Pancreas (tissue), 10 donors: ENCODE data around the gene SCTR. TPM values are rescaled to one million over a fixed set of nuclear protein-coding genes. Genes with fewer than 3 reads are reported as not detected.

Source experiments
- ATAC-seq, 4 donors: fragments of 200-7000 bp; cut with Tn5 transposase; one replicate each; pipeline versions ENCODE4 v1.8.0 to v1.9.1; 2020; ENCODE audit warnings: mild to moderate bottlenecking in 4 of 4, moderate library complexity in 4 of 4
- DNase-seq, 6 donors: peaks; one replicate each; pipeline ENCODE4 v3.0.0-alpha.2; 2020
- FAIRE-seq: peaks from 2 replicates; lab custom pipeline; 2012; peaks lifted over from hg19 to GRCh38; lab: Jason Lieb, UNC
- H3K27ac ChIP-seq, 4 donors: fragments of 200-600 bp; sonication (generic); 1 replicate in 3 of 4; 2 replicates in 1 of 4; pipeline versions ENCODE4 v1.5.0 to v1.8.0; 2020
- H3K27me3 ChIP-seq, 4 donors: fragments of 200-600 bp; one replicate each; pipeline ENCODE4 v1.8.0; 2021
- H3K36me3 ChIP-seq, 3 donors: fragments of 200-600 bp; sonication (generic) in 1 of 3; one replicate each; pipeline versions ENCODE4 v1.5.0 to v1.8.0; 2020 to 2021
- H3K4me1 ChIP-seq, 3 donors: fragments of 200-600 bp; one replicate each; pipeline ENCODE4 v1.8.0; 2021
- H3K4me3 ChIP-seq, 4 donors: fragments of 200-600 bp; sonication (generic) in 2 of 4; one replicate each; pipeline versions ENCODE4 v1.5.0 to v1.8.0; 2020 to 2021
- H3K9me3 ChIP-seq, 4 donors: fragments of 200-600 bp; one replicate each; pipeline ENCODE4 v1.8.0; 2021
- CTCF ChIP-seq, 4 donors: fragments of 200-600 bp; sonication (generic) in 3 of 4; IDR thresholded peaks; one replicate each; pipeline versions ENCODE4 v1.5.0 to v1.8.0; 2021; ENCODE audit warnings: antibody characterized with exemption in 4 of 4
- WGBS, 2 donors: extraction: QIAGEN DNeasy Blood & Tissue Kit; methylation state at CpG; one replicate each; pipeline ENCODE4 v1.1.7; 2013; 5-methylcytosine and 5-hydroxymethylcytosine counted together
- intact Hi-C, 3 donors: fragments of 100-400 bp; cut with DNase I; formaldehyde crosslinking; loops; one replicate each; pipeline versions ENCODE4 v1.11.1 to v1.14.2; 2022
- polyA plus RNA-seq, 2 donors: library from polyadenylated mRNA; stranded (reverse); fragments of 200-250 nt; gene quantifications; one replicate each; pipeline ENCODE4 v1.2.3, GENCODE V29; 2013
- total RNA-seq, 6 donors: library from RNA; stranded (reverse); fragmentation: NEBNext Ultra II Directional in 4 of 6; extraction: Animal tissue kit (Norgen Biotek cat#: 25700) in 4 of 6; gene quantifications; one replicate each; pipeline versions ENCODE4 v1.2.1 to v1.2.4, GENCODE V29; 2021 to 2023
- donor health status: healthy with polysubstance abuse.
- donor health status: DM: no; HTN: no; CAD: no; lungs with moderate emphysema.
- donor health status: DM: no; HTN: no; CAD: no.
- donor health status: control.
- donor health status: control.
- donor health status: Bipolar disorder and iron deficiency.
- donor health status: DM: yes; HTN: yes; CAD: no.
- donor health status: DM: no; HTN: no; CAD: no.
- donor health status: DM: no; HTN: no; CAD: no.
- donor health status: DM: yes; HTN: yes; CAD: no.

SCTR gene
- total and polyA plus RNA-seq, 8 donors: 31.9 to 1,263 (median 84.7) TPM

GRCh38 chr2:119482481-119483394 is 41.5 kb downstream of the SCTR start:
- ATAC-seq: no peak
- no peaks in the 10 kb centered on the region for H3K9me3 ChIP-seq
- H3K27ac ChIP-seq: peak overlapping the region; percentile 36 to 95 (median 68)
- no peak for FAIRE-seq
- TF ChIP-seq CTCF (IDR thresholded peaks at IDR 0.05): no peak
- H3K4me3 ChIP-seq: peak overlapping the region in 1 of 4 donors; percentile 4
- intact Hi-C loops: no loop called here
- DNase-seq: no peak
- H3K36me3 ChIP-seq: no peaks in the 10 kb centered on the region
- H3K27me3 ChIP-seq: no peaks in the 10 kb centered on the region
- WGBS, 2 donors: 63 to 73% methylated on average over 20 of the region's 20 CpGs
- H3K4me1 ChIP-seq: peaks cover 37 to 50% (median 45%) of the 10 kb centered on the region in 3 donors

- intact Hi-C loops: no loop called here
- peak overlapping the region in 3 of 4 donors; percentile 42 to 95 (median 93) for H3K27ac ChIP-seq
- WGBS, 2 donors: 57 to 65% methylated on average over 16 of the region's 16 CpGs
- peaks cover 32 to 44% (median 39%) of the 10 kb centered on the region in 3 donors for H3K4me1 ChIP-seq
- no peaks in the 10 kb centered on the region for H3K36me3 ChIP-seq
- TF ChIP-seq CTCF (IDR thresholded peaks at IDR 0.05): no peak
- no peaks in the 10 kb centered on the region for H3K27me3 ChIP-seq
- ATAC-seq (peak in 3 of 4 donors; percentile 13 to 17 (median 17)), DNase-seq (no peak), FAIRE-seq (no peak)
- H3K4me3 ChIP-seq: no peak overlapping the region
- no peaks in the 10 kb centered on the region for H3K9me3 ChIP-seq
Observed at GRCh38 chr2:119481501-119482455, 42.5 kb downstream of the SCTR start.

GRCh38 chr2:119480718-119481142 is 43.6 kb downstream of the SCTR start:
- TF ChIP-seq CTCF (IDR thresholded peaks at IDR 0.05): no peak
- whole genome bisulfite sequencing, 2 donors: 56 to 57% methylated on average over 10 to 11 of the region's 11 CpGs
- Histone ChIP-seq H3K27me3 (no peaks in the 10 kb centered on the region), H3K9me3 (no peaks in the 10 kb centered on the region), H3K4me1 (peaks cover 24 to 34% (median 28%) of the 10 kb centered on the region in 3 donors), H3K4me3 (peak overlapping the region in 1 of 4 donors; percentile 43), H3K27ac (peak overlapping the region in 3 of 4 donors; percentile 3 to 95 (median 93)), H3K36me3 (no peaks in the 10 kb centered on the region)
- FAIRE-seq (no peak), ATAC-seq (peak; percentile 26 to 54 (median 43)), DNase-seq (peak in 3 of 6 donors; percentile 58 to 69 (median 66))
- intact Hi-C loops: no loop called here

- no peak for TF ChIP-seq CTCF (IDR thresholded peaks at IDR 0.05)
- Histone ChIP-seq H3K27me3 (no peaks in the 10 kb centered on the region), H3K9me3 (no peaks in the 10 kb centered on the region), H3K4me3 (peak overlapping the region in 2 of 4 donors; percentile 31 to 43), H3K27ac (peak overlapping the region in 2 of 4 donors; percentile 93 to 95), H3K36me3 (no peaks in the 10 kb centered on the region), H3K4me1 (peaks cover 19 to 28% (median 23%) of the 10 kb centered on the region in 3 donors)
- no peak for ATAC-seq
- intact Hi-C loops: no loop called here
- DNase-seq: no peak
- WGBS, 2 donors: 82 to 88% methylated on average over 5 of the region's 5 CpGs
- FAIRE-seq: no peak
Observed at GRCh38 chr2:119480184-119480583, 44.1 kb downstream of the SCTR start.
